MV-4-11 (cell line): Measurements from ENCODE around the gene IGF1R.

ENCODE experiments used
- DNase-seq: peaks from one replicate; lab custom pipeline; 2025; lab: John Stamatoyannopoulos, UW

The IGF1R gene

DNA sequence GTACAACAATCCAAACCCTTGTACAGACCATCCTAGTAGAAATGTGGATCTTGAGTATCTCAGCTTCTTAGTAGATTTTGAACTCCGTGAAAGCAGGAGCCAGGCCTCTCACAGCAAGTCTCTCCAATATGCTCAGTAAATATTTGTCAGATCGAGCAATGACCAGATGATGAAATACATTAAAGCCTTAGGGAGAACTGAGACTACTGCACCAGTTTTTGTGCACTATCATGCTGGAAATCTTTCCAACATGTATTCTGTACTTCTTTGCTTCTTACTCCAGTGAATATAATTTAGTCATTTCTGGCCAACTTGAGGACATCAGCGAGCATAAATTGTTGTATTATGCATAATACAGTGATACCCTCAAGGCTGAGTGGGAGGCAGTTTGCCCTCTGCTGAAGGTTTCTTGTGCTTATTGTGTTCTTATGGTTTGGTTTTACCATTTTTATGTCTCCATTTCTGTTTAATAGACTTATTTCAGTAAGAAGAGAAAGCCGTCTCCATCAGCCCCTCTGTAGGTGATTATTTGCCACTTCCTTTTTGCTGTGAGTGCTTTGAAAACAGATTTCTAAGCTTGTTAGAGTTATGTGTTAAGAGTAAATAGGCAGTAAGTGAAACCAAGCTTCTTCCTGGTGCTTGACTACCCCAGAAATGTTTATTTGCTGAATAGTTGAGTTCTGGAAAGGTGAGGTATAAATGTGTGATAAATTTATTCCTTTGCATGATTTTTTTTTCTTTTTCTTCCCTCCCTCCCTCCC is 212.1 kb downstream of the IGF1R start:
- DNase-seq, result no peak

DNA sequence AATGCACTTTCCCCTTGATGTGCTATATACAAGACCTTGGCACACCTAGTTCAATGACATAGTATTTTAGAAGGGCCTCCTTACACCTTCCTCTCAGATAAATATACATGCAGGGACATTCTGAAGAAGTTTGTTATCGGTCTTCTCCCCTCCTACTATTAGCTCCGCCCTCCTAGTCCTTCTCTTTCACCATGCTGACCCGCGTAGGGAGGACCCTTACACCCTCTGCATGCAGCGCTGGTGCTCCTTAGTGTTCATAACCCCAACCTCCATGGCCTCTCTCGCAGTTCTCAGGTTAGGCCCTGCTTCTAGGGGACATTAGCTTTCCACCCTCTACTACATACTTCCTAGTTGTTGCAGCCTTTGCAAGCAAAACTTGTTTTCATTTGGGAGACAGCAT is 212.8 kb downstream of the IGF1R start:
- no peak for DNase-seq

DNA sequence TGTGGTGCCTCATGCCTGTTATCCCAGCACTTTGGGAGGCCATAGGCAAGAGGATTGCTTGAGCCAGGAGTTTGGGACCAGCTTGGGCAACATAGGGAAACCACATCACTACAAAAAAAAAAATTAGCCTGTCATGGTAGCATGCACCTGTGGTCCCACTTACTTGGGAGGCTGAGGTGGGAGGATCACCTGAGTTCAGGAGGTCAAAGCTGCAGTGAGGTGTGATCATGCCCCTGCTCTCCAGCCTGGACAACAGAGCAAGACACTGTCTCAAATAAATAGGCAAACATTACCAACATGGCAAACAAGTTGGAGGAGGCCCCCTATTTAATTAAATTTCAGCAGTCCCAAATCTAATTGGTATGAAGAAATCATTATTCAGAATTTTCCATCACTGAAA is 215.6 kb downstream of the IGF1R start:
- no peak for DNase-seq

DNA sequence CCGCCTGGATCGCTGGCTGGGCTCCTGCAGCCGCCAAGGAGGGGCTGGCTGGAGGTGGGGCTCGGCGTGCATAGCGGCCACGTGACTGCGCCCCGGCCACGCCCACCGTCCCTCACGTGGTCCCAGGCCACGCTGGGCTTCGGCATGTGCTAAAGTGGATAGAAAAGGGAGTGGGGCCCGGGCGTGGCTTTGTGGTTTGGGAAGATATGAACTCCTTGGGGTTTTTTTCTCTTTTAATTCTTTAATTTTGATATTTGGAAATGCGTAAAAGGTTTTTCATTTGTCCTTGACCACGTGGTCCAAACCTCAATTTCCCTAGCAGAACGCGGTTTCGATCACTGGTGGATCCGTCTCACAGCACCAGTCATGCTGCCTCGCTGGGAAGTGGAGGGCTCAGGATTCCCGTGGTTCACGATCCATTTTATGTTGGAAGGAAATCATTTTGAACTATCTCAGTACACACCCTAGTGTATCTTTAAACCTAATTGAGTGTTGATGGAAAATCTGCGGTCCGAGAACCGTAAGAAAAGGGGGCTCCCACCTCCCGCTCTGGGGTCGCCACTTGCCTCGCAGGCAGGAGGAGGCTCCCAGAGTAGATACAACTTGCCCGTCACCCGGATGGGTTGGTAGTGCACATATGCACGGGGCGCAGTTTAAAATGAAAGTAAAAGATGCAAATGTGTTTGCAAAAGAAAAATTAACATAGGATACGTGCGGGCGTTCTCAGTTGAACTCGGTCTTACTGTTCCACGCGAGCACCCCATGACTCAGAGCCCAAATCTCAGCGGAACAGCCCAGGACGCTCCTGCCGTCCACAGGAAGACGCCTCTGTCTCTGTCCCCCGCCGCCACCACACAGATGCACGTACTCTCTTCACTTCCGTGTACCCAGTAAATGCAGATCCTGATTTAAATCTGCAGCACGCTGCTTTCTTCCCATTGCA is 217.3 kb downstream of the IGF1R start:
- peak; percentile 53 for DNase-seq

DNA sequence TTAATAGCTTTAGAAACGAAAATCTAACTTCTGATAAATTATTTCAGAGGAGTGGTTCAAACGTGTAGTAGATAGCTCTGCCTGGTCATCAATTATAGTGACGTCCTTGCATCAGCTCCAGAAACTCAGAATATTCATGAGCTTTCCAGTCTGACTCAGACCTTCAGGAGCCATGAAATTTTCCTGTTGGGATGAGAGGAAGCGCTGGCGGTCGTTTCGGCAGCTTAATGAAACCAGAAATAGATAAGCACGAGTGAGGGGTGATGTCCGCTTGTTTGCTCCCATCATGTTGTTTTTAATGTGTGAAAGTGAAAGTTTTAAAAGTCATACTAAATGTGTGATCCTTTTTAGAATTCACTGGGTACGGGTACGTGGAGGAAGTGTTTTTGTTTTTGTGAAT is 218.2 kb downstream of the IGF1R start:
- DNase-seq, result no peak

DNA sequence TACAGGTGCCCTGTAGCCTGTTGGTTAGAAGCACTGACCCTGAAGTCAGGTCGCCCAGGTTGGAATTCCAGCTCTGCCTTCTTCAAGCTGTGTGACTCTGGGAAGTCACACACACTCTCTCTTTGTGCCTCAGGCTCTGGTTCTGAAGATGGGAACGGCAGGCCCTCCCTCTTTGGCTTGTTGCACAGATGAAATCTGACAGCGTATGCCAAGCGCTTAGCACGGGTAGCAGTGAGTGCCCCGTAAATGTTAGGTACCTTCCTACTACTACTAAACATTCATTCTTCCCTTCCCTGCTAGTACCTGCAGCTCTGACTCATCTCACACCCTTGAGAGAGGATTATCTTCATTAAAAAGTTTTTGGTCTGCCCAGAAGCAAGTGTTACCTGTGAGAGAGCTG is 220.2 kb downstream of the IGF1R start:
- DNase-seq, result no peak

DNA sequence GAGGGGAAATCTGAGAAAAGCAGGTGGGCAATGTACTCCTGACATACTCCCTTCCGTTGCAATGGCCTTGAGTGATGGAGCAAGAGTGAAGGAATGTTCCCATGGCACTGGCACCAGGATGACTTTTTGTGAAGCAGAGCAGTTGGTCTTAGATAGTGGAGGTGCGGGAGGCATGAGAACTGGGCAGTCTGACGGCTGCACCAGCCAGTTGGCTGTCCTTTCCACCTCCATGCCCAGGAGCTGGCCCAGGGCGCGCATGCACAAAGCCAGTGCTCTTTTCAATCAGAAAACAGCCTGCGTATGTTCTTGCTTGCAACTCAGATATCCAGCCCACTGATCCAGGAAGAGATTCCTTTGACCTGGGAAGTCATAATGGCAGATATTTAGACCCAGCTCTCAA is 222.4 kb downstream of the IGF1R start:
- DNase-seq, result no peak

DNA sequence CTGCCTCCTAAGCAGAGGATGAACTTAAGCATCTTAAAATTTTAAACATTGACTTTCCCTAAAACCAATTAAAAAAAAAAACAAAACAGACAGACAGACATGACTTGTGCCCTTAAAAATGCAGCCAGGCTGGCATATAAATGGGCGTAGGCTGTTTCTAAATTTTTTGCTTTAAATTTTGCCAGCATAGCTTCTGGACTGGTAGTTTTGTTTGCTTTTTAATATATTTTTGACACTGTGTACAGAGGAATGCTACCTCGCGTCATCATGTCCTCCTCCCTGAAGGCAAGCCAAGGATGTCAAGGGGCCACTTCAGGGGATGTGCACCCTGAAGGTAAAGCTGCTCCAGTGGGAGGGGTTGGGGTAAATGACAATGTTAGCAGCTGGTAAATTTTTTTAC is 224.4 kb downstream of the IGF1R start:
- no peak for DNase-seq

DNA sequence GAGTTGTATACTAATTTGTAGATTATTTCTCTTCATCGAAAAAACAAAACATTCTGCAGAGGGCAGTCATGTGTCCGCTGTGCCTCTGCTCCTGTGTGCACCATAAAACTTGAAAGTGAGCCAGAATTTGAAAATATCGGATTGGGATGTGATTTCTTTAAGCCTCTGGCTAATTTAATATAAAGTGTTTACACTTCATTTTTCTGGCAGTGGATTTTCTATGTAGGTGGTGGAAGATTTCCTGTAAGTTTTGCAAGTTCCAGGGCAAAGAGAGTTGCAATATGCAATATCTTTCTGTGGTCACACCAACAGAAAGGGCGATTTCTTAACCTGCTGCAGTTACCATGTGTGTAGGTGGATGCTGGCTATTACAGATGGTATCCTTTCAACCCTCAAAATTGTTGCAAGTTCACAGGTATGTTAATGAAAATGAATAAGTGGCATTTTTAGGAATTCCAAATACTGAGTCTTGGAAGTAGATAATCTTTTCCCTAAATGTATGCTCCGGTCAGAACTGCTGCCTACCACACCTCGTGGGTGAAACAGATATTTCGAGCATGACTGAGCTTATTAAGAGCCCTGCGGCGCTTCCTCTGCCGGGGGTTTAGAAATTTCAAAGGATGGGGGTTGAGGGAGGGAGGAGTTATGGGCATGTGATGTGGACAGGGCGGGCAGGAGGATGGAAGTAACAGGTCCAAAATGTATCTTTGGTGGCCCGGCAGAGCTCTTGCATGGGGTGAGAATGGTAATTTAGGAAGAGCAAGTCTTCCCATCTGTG is 225.3 kb downstream of the IGF1R start:
- peak; percentile 23 for DNase-seq

DNA sequence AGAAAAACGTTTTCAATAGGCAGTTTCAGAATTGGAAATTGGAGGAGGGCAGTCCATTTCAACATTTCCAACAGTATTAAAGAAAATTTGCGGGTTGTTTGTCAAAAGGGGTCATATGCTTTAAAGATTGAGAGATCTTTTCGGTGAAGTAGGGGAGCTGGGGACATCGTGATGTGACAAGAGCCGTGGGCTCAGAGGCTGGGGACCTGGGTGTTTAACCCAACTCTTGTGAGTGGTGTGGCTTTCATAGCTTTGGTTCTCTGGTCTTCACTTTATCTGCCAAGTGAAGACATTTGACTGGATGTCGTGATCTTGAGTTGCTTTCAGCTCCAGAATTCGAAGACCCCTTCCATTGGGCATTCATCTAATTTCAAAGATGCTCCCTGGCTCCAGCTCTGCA is 226.0 kb downstream of the IGF1R start:
- no peak for DNase-seq

DNA sequence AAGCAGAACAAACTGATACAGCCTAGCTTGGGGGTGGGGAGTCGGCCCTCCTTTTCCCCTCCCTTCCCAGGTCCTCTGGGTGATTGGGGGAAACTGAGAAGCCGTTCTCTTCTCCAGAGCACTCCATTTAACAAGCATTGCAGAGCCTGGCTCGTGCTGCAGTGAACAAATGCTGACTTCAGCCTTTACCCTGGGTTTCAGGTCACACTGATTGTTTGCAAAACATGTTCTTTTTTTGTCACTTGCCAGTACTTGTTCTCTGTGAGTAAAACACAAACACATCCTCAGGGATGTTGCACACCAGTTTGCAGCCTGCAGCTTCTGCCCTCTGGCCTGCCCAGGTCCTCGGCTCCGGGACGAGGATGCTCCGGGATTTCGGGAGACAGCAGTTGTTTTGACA is 226.4 kb downstream of the IGF1R start:
- DNase-seq, result no peak

DNA sequence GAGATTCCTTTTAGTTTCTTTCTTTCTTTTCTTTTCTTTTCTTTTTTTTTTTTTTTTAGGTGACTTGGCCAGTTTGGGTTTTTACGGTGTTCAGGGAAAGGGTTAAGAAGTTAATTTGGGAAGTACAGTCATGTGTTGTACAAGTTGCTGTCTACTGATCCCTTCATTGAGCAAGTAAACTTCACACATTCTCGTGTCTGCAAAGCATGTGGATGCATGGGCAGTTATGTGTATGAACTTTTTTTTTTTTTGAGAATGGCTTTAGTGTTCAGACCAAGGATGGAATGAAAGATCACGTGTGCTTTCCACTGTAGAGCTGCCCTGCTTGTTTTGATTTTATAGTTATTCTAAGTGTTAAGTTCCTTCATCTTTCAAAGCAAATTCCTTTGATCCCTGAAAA is 227.0 kb downstream of the IGF1R start:
- no peak for DNase-seq

DNA sequence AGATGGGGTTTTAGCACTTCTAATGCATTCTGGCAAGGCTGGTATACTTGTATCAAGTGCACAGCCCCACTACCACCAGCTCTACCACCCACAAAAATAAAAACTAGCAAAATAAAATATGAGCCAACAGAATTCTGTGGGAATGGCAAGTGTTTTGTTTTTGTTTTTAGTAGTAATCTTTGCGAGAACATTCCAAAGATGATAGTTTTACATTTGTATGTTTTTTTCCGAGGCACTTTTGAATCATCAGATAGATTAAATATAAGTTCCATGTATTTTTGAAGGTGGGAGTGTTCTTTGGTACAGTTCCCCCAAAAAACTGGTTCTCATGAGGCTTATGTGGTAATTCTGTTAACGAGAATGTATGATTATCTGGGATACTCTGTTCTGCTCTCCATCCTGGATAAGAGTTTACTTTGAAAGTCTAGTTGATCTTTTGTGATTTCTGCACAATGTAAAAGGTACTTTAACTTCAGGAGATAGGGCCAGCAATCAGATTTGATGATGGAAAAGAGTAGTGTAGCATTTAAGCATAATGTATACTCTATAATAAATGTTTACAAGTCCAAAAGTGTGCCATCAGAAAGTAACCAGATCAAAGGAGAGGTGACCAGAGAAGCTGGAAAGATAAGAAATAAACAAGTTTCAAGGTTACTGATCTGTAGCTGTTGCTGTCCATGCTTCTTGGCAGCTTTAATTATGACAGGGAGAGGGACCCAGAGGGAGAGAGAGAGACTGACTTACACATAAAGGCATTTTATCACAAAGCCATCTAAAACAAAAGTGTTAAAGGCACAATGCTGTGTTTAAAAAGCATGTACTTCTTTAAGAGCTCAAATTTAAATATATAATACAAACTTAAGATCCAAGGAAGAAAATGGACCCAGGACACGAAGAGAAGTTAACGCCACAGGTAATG is 228.4 kb downstream of the IGF1R start:
- no peak for DNase-seq

DNA sequence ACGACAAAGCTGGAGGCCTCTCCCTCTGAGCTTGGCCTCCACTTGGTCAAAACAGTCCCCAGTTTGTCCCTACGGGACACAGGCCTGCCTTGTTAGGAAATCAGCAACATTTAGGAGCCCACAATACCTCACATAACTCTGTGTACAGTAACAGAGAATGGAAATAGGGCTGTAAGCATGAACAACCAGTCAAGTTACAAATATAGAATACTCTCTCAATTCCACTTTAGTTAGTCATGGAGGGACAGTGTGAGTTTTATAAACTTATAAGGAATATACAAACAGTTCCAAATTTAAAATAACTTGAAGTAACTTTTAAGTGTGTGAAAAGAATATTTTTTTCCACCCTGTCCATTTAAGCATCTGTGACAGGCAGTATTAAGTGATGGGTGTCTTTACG is 229.8 kb downstream of the IGF1R start:
- DNase-seq, result no peak

DNA sequence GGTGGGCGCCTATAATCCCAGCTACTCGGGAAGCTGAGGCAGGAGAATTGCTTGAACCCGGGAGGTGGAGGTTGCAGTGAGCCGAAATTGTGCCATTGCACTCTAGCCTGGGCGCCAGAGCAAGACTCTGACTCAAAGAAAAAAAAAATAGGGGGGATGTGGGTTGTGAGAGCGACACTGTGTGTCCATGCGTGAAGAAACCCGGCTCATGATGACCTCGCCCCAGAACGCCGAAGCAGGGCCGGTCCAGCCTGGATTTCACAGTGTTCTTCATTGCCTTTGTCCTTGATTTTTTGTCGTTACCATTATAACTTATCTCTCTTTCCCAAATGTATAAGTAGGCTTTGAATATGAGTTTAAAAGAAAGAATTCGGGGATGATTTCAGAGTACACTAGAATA is 230.5 kb downstream of the IGF1R start:
- no peak for DNase-seq

DNA sequence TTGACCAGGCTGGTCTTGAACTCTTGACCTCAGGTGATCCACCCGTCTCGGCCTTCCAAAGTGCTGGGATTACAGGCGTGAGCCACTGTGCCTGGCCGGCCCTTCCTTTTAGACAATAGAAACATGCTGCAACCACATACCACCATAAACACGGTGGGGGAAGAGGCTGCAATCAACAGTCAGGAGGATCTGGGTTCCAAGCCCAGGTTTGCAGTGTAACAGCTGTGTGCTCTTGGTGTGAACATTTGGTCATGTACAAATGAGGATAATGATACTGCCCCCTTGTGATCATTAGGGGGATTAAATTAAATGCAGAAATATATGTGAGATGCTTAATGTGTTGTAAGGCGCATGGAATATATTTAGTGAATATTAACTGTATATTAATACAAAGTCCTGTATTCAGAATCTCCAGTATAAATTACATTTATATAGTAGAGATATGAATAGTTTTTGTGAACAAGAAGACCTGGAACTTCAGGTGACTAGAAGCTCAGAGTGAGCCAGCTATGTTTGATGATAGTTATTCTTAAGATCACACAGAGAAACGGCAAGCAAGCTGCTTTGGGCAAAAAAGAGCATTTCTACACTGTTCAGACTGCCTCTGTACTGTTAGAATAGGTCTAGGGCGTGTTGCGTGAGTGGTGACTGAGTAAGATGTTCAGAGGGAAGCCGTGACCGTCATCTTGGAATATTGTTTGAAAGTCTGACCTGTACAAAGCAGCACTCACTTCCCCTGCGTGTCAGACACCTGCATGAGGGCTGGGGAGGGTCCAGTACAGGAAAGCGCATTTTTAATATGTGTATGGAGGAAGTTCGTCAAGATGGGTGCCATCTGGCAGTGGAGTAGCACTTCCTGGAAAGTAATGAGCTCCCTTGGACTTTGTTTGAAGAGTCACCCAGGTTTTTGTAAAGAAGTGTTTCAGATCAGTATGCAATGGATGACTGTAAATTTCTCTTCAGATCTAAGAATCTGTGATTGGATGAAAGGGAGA is 233.5 kb downstream of the IGF1R start:
- peak; percentile 29 for DNase-seq

DNA sequence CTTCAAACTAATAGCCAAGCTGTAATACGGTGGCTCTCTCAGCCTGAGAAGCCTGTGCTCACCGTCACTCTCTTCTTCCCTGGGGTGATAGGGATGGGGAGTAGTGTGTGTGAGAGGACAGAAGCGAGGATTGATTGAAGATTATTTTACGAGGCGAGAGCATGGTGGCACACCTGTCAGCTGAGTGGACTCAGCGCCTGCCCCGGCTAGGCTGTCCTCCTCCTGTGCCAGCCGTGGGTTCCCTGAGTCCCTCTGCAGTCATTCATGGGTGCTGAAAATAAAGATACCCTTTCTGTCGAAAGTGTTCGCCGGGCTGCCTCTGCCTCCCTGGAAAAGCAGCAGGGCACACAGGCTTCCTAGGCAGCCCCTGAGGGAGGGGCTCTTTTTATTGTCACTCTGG is 235.1 kb downstream of the IGF1R start:
- no peak for DNase-seq

DNA sequence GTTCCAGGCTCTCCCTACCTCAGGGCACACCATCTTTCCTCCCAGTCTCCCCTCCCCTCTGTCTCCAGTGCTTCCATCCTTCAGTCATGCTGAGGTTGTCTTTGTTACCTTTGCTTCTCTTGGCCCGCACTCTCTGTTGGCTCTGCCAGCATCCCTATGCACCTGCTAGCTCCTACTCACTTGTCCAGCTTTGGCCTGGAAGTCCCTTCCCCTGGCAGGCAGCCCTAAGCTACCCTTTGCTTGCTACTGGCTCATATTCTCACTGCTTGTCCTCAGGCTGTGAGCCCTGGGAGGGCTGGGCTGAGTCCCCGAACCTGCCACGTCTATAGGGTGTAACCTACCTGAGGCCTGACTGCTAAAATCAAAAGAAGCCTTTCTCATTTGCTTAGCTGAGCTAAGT is 236.6 kb downstream of the IGF1R start:
- no peak for DNase-seq

DNA sequence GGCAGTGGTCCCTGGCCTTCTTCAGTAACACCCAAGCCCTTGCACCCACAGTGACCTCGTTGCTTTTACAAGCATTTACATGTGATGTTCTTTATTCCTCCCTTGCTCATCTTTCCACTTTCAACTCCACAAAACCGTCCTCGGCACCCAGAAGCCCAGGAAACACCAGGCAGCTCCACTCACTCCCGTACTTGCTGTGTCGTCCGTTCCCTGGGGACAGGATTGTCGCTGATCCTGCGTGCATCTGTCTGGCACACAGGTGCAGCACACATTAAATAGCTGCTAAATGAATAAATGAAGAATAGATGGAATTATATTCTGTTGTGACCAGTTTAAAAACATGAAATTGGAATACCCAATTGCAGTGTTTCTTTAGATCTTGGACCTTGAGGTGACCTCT is 239.6 kb downstream of the IGF1R start:
- no peak for DNase-seq

DNA sequence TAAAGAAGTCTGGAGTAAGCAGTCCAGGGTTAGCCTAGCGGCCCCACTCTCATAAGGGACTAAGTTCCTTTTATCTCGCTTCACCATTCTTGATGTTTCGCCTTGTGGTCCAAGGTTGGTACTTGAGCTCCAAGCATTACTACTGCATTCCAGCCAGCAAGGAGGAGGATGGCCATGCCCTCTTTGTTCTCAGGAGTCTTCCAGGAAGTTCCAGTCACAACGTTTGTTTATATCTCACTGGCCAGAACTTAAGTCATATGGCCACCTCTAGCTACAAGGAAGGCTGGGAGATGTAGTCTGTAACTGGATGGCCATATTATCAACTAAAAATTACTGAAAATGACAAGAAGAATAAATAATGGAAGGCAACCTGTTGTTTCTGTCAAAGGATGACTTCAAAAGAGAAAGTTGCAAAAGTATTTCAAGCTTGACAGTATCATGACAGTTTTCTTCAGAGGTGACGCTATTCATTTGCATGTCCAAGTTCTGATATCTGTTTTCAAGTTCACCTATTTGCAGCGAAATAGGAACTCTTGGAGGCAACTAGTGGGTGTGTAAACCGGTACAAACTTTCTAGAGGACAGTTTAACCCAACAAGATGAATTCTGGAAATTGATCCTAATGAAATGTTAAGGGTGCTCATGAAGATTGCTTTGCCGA is 240.6 kb downstream of the IGF1R start:
- DNase-seq, result no peak
